Right renal pelvis (tissue), 4 donors: ENCODE results near the gene TOGARAM2. TPM values are rescaled to one million over a fixed set of nuclear protein-coding genes. Genes with fewer than 3 reads are reported as not detected.

ENCODE experiments used
- DNase-seq, 4 donors: peaks; one replicate each; pipeline ENCODE4 v3.0.0-alpha.2; 2013; ENCODE audit warnings: low read depth in 4 of 4, low spot score in 3 of 4, missing footprints in 1 of 4
- polyA plus RNA-seq, 4 donors: library from polyadenylated mRNA; unstranded; fragments of 120-200 nt; gene quantifications; one replicate each; pipeline ENCODE4 v1.2.1, GENCODE V29; 2013; ENCODE audit not compliant: insufficient read length in 4 of 4

Gene TOGARAM2
- polyA plus RNA-seq, 4 donors: 1.00 to 1.3 (median 1.1) TPM

- no peak for DNase-seq
These were observed 16.2 kb downstream of the TOGARAM2 start for GRCh38 chr2:28997237-28997846.

GRCh38 chr2:28997847-28998735 lies 17.0 kb downstream of the TOGARAM2 start:
- DNase-seq: no peak

GRCh38 chr2:29000481-29000880 lies 19.4 kb downstream of the TOGARAM2 start:
- no peak for DNase-seq

GRCh38 chr2:29000956-29001355 lies 19.9 kb downstream of the TOGARAM2 start:
- no peak for DNase-seq

- no peak for DNase-seq
These were observed 20.7 kb downstream of the TOGARAM2 start for GRCh38 chr2:29001806-29002205.

- no peak for DNase-seq
These were observed 23.7 kb downstream of the TOGARAM2 start for GRCh38 chr2:29004755-29005154.

- DNase-seq: no peak
These were observed 24.2 kb downstream of the TOGARAM2 start for GRCh38 chr2:29005331-29005730.

GRCh38 chr2:29006092-29006979 lies 25.2 kb downstream of the TOGARAM2 start:
- no peak for DNase-seq

- no peak for DNase-seq
These were observed 25.8 kb downstream of the TOGARAM2 start for GRCh38 chr2:29006980-29007301.

GRCh38 chr2:29009270-29009669 lies 28.2 kb downstream of the TOGARAM2 start:
- no peak for DNase-seq

- no peak for DNase-seq
These were observed 28.9 kb downstream of the TOGARAM2 start for GRCh38 chr2:29009711-29010677.

- DNase-seq: no peak
These were observed 29.8 kb downstream of the TOGARAM2 start for GRCh38 chr2:29010946-29011345.

GRCh38 chr2:29011418-29012060 lies 30.4 kb downstream of the TOGARAM2 start:
- no peak for DNase-seq

GRCh38 chr2:29012211-29012681 lies 31.1 kb downstream of the TOGARAM2 start:
- DNase-seq: no peak

GRCh38 chr2:29013057-29013780 lies 32.1 kb downstream of the TOGARAM2 start:
- DNase-seq: no peak

- DNase-seq: no peak
These were observed 33.2 kb downstream of the TOGARAM2 start for GRCh38 chr2:29014331-29014730.

- no peak for DNase-seq
These were observed 33.8 kb downstream of the TOGARAM2 start for GRCh38 chr2:29014811-29015421.
